Liver (tissue), 9 donors: ENCODE results near the gene GTPBP2. TPM values are rescaled to one million over a fixed set of nuclear protein-coding genes. Genes with fewer than 3 reads are reported as not detected.

Experiments used
- DNase-seq: peaks from one replicate; pipeline ENCODE4 v3.0.0-alpha.2; 2017; ENCODE audit warnings: low spot score
- H3K27ac ChIP-seq, 2 donors: one replicate each; pipeline ENCODE4 v1.7.0; 2013; ENCODE audit warnings: inconsistent platforms in 2 of 2, low read length in 2 of 2, control low read depth in 1 of 2, low read depth in 1 of 2, mild to moderate bottlenecking in 1 of 2
- H3K27me3 ChIP-seq, 4 donors: one replicate each; pipeline versions ENCODE4 v1.6.1 to v1.7.0; 2013; ENCODE audit warnings: low read length in 3 of 4, inconsistent platforms in 1 of 4, mild to moderate bottlenecking in 1 of 4, moderate library complexity in 1 of 4; ENCODE audit not compliant: control insufficient read depth in 4 of 4, insufficient read depth in 4 of 4
- H3K36me3 ChIP-seq, 4 donors: one replicate each; pipeline versions ENCODE4 v1.6.1 to v1.7.0; 2013; ENCODE audit warnings: low read length in 3 of 4, mild to moderate bottlenecking in 3 of 4, low read depth in 1 of 4, moderate library complexity in 1 of 4; ENCODE audit not compliant: control insufficient read depth in 4 of 4, insufficient read depth in 3 of 4
- H3K4me1 ChIP-seq, 4 donors: one replicate each; pipeline versions ENCODE4 v1.6.1 to v1.7.0; 2013; ENCODE audit warnings: low read length in 3 of 4, mild to moderate bottlenecking in 3 of 4, moderate library complexity in 1 of 4; ENCODE audit not compliant: control insufficient read depth in 4 of 4, insufficient read depth in 4 of 4
- H3K4me3 ChIP-seq, 3 donors: one replicate each; pipeline versions ENCODE4 v1.6.1 to v1.7.0; 2013; ENCODE audit warnings: low read length in 3 of 3, control low read depth in 1 of 3, low read depth in 1 of 3, mild to moderate bottlenecking in 1 of 3
- H3K9ac ChIP-seq, 2 donors: one replicate each; pipeline ENCODE4 v1.7.0; 2013; ENCODE audit warnings: low read length in 2 of 2, mild to moderate bottlenecking in 2 of 2, moderate library complexity in 2 of 2, control low read depth in 1 of 2, low read depth in 1 of 2
- H3K9me3 ChIP-seq, 4 donors: one replicate each; pipeline versions ENCODE4 v1.6.1 to v1.7.0; 2013; ENCODE audit warnings: low read length in 3 of 4; ENCODE audit not compliant: control insufficient read depth in 4 of 4
- ATF3 ChIP-seq: IDR thresholded peaks from 2 replicates; pipeline ENCODE4 v1.6.1; 2016; ENCODE audit warnings: antibody characterized with exemption
- EGR1 ChIP-seq, 2 donors: IDR thresholded peaks; 2 replicates each; pipeline ENCODE4 v1.6.1; 2016 to 2018; ENCODE audit warnings: antibody characterized with exemption in 2 of 2, low read depth in 2 of 2
- FOXA1 ChIP-seq: IDR thresholded peaks from 2 replicates; pipeline ENCODE4 v1.6.1; 2016; ENCODE audit warnings: antibody characterized with exemption
- HNF4A ChIP-seq, 2 donors: conservative IDR thresholded peaks; 2 replicates each; pipeline ENCODE4 v1.6.1; 2016; ENCODE audit warnings: antibody characterized with exemption in 2 of 2, mild to moderate bottlenecking in 2 of 2
- HNF4G ChIP-seq: IDR thresholded peaks from 2 replicates; pipeline ENCODE4 v1.6.1; 2016; ENCODE audit warnings: antibody characterized with exemption
- JUND ChIP-seq, 2 donors: IDR thresholded peaks; 2 replicates each; pipeline ENCODE4 v1.6.1; 2016; ENCODE audit warnings: antibody characterized with exemption in 2 of 2
- NR2F2 ChIP-seq: IDR thresholded peaks from 2 replicates; pipeline ENCODE4 v1.6.1; 2016; ENCODE audit warnings: antibody characterized with exemption
- RAD21 ChIP-seq, 2 donors: IDR thresholded peaks; 2 replicates each; pipeline ENCODE4 v1.6.1; 2016; ENCODE audit warnings: antibody characterized with exemption in 2 of 2, mild to moderate bottlenecking in 2 of 2
- REST ChIP-seq: IDR thresholded peaks from 2 replicates; pipeline ENCODE4 v1.6.1; 2016; ENCODE audit warnings: antibody characterized with exemption, mild to moderate bottlenecking
- TAF1 ChIP-seq: conservative IDR thresholded peaks from 2 replicates; pipeline ENCODE4 v1.6.1; 2016; ENCODE audit warnings: antibody characterized with exemption, mild to moderate bottlenecking
- YY1 ChIP-seq: IDR thresholded peaks from 2 replicates; pipeline ENCODE4 v1.6.1; 2016; ENCODE audit warnings: antibody characterized with exemption, mild to moderate bottlenecking
- WGBS: extraction: QIAGEN DNeasy Blood & Tissue Kit; methylation state at CpG from one replicate; pipeline ENCODE4 v1.1.7; 2013; 5-methylcytosine and 5-hydroxymethylcytosine counted together
- polyA plus RNA-seq, 2 donors: library from polyadenylated mRNA; stranded (reverse) in 1 of 2; unstranded in 1 of 2; fragments of 200-250 nt in 1 of 2; fragments of >200 nt in 1 of 2; fragmentation: Nextera tagmentation in 1 of 2; extraction: Ambion mirVana in 1 of 2; gene quantifications; one replicate each; pipeline versions ENCODE4 v1.2.1 to v1.2.3, GENCODE V29; 2013 to 2015
- total RNA-seq, 2 donors: library from RNA; depleted of rRNA; stranded (reverse); fragments of >200 nt; gene quantifications; one replicate each; pipeline ENCODE4 v1.2.3, GENCODE V29; 2014
- TF ChIP-seq, protein P1 (sequence below): IDR thresholded peaks from 2 replicates; pipeline ENCODE4 v1.6.1; 2016; ENCODE audit warnings: antibody characterized with exemption
- TF ChIP-seq, protein P2 (sequence below): fragments of 150-350 bp; IDR thresholded peaks from 2 replicates; pipeline ENCODE4 v1.5.1; 2017; ENCODE audit warnings: improper control_type of control experiment, low read depth, low read length; ENCODE audit not compliant: missing input control
- donor health status: healthy.
- donor health status: healthy.
- donor health status: healthy.
- donor health status: healthy.
- donor health status: healthy.

Gene GTPBP2
- total and polyA plus RNA-seq, 4 donors, result 7.9 to 69.1 (median 16.1) TPM

- no peak for TF ChIP-seq ATF3
- no peak for TF ChIP-seq EGR1 (IDR thresholded peaks at IDR 0.05; ENCODE audit: low read depth in 2 of 2)
- no peak for TF ChIP-seq JUND (IDR thresholded peaks at IDR 0.05)
- H3K36me3 ChIP-seq, result peaks cover 6 to 31% (median 18%) of the 10 kb centered on the region in 4 donors
These were observed 46.2 kb downstream of the GTPBP2 start for GRCh38 chr6:43582911-43583310.

GRCh38 chr6:43579171-43579570 lies 49.9 kb downstream of the GTPBP2 start:
- WGBS, result 91% methylated on average over 2 of the region's 2 CpGs
- TF ChIP-seq RAD21 (IDR thresholded peaks at IDR 0.05) (no peak), JUND (IDR thresholded peaks at IDR 0.05) (no peak), NR2F2 (no peak), TAF1 (no peak), REST (no peak), EGR1 (IDR thresholded peaks at IDR 0.05; ENCODE audit: low read depth in 2 of 2) (no peak), HNF4G (no peak), FOXA1 (no peak), YY1 (no peak), HNF4A (conservative IDR thresholded peaks at IDR 0.05) (no peak)
- TF ChIP-seq, protein P1, sequence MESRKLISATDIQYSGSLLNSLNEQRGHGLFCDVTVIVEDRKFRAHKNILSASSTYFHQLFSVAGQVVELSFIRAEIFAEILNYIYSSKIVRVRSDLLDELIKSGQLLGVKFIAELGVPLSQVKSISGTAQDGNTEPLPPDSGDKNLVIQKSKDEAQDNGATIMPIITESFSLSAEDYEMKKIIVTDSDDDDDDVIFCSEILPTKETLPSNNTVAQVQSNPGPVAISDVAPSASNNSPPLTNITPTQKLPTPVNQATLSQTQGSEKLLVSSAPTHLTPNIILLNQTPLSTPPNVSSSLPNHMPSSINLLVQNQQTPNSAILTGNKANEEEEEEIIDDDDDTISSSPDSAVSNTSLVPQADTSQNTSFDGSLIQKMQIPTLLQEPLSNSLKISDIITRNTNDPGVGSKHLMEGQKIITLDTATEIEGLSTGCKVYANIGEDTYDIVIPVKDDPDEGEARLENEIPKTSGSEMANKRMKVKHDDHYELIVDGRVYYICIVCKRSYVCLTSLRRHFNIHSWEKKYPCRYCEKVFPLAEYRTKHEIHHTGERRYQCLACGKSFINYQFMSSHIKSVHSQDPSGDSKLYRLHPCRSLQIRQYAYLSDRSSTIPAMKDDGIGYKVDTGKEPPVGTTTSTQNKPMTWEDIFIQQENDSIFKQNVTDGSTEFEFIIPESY, result no peak
- TF ChIP-seq, protein P2, sequence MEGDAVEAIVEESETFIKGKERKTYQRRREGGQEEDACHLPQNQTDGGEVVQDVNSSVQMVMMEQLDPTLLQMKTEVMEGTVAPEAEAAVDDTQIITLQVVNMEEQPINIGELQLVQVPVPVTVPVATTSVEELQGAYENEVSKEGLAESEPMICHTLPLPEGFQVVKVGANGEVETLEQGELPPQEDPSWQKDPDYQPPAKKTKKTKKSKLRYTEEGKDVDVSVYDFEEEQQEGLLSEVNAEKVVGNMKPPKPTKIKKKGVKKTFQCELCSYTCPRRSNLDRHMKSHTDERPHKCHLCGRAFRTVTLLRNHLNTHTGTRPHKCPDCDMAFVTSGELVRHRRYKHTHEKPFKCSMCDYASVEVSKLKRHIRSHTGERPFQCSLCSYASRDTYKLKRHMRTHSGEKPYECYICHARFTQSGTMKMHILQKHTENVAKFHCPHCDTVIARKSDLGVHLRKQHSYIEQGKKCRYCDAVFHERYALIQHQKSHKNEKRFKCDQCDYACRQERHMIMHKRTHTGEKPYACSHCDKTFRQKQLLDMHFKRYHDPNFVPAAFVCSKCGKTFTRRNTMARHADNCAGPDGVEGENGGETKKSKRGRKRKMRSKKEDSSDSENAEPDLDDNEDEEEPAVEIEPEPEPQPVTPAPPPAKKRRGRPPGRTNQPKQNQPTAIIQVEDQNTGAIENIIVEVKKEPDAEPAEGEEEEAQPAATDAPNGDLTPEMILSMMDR, result no peak
- DNase-seq, result no peak
- peaks cover 2 to 20% (median 18%) of the 10 kb centered on the region in 4 donors for H3K4me1 ChIP-seq
- no peak overlapping the region for H3K9ac ChIP-seq
- H3K27ac ChIP-seq, result no peak overlapping the region
- H3K9me3 ChIP-seq, result no peaks in the 10 kb centered on the region
- no peak overlapping the region for H3K4me3 ChIP-seq
- no peaks in the 10 kb centered on the region for H3K27me3 ChIP-seq
- peaks cover 2 to 7% (median 7%) of the 10 kb centered on the region in 4 donors for H3K36me3 ChIP-seq

More at GRCh38 chr6:43582911-43583310, 46.2 kb downstream of the GTPBP2 start:
- DNase-seq, result no peak
- peaks cover 0 to 2% (median 0%) of the 10 kb centered on the region in 4 donors for H3K4me1 ChIP-seq
- H3K9ac ChIP-seq, result no peak overlapping the region
- no peak overlapping the region for H3K4me3 ChIP-seq
- H3K27me3 ChIP-seq, result no peaks in the 10 kb centered on the region
- H3K27ac ChIP-seq, result no peak overlapping the region
- 94% methylated on average over 5 of the region's 5 CpGs for WGBS
- H3K9me3 ChIP-seq, result no peaks in the 10 kb centered on the region
